ENCODE data around the gene ZMYND15. TPM values are rescaled to one million over a fixed set of nuclear protein-coding genes. Genes with fewer than 3 reads are reported as not detected.

The ZMYND15 gene
- total RNA-seq, 1 experiment from 2014 or later, result 2.8 TPM

DNA sequence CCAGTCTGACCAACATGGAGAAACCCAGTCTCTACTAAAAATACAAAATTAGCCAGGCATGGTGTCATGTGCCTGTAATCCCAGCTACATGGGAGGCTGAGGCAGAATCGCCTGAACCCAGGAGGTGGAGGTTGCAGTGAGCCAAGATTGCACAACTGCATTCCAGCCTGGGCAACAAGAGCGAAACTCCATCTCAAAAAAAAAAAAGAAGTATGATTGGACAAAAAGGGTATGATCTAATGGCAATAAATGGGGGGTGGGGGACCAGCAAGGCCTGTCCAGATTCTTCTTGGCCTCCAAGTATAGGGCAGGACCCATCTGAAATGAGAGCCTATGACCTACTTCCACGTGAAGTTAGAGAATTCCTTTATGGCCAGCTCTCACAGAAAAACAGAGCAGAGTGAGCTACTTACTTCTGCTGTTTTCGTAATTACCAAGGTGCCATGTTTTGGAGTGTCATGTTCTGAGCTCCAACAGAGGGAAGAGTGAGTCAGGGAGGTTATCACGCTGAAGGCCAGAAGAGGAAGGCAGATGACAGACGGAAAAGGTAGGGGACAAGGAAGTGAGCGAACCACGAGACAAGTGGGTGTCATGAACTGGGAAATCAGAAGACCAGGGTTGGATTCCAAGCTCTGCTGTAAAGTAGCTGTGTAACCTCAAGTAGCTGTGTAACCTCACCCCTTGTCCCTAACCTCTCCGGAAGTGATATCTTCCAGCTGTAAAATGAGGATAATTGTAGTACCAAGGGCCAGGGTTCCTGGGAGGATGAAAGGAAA lies 3.6 kb upstream of the ZMYND15 start:
- Histone ChIP-seq H3K9me3 (ENCODE audit: control insufficient read depth in 1 of 2, insufficient read depth in 1 of 2, low read depth in 1 of 2, low read length in 2 of 2) (no peaks in the 10 kb centered on the region), H3K79me2 (ENCODE audit: insufficient read depth, low read length) (no peaks in the 10 kb centered on the region; the same call in 1 of the 2 replicates), H3K4me1 (ENCODE audit: control insufficient read depth in 1 of 2, insufficient read depth in 2 of 2, low read length in 2 of 2) (peaks cover 11 to 32% of the 10 kb centered on the region in 2 experiments), H3K36me3 (ENCODE audit: control insufficient read depth in 1 of 2, insufficient read depth in 2 of 2, low read length in 2 of 2) (0 out of 4 replicates have a peak, but pooled peaks cover 0 to 2% of the 10 kb centered on the region in 2 experiments), H2AFZ (ENCODE audit: low read depth, low read length, poor library complexity, severe bottlenecking) (no peak overlapping the region), H3K27me3 (ENCODE audit: insufficient read depth, low read length) (no peaks in the 10 kb centered on the region), H4K20me1 (ENCODE audit: insufficient read depth) (no peaks in the 10 kb centered on the region), H3K4me3 (replicated peaks in 1 of 2; ENCODE audit: low read depth in 1 of 2, low read length in 2 of 2) (no peak overlapping the region), H3K9ac (ENCODE audit: low read length) (no peak overlapping the region), H3K9me2 (ENCODE audit: insufficient read depth) (no peaks in the 10 kb centered on the region), H3K27ac (ENCODE audit: low read depth, low read length) (no peak overlapping the region), H3K4me2 (ENCODE audit: low read length) (no peak overlapping the region)
- ChIA-PET POLR2A (no interaction called here), CTCF (interaction anchor here (2.3 kb wide), 1 partner anchor 54 kb away, joined by 6 read pairs; the partner anchor contains the start of gene GLTPD2), RAD21 (ENCODE audit: low non-redundant PET in 1 of 2, low total read pairs in 2 of 2, uncharacterized antibody in 2 of 2, unreplicated experiment in 2 of 2) (no interaction called here)
- intact Hi-C loops (cut with micrococcal nuclease), result no loop called here
- TF ChIP-seq ELF1 (IDR thresholded peaks at IDR 0.05; ENCODE audit: borderline replicate concordance, low read depth), result no peak
- no peak for TF ChIP-seq TCF7L2 (IDR thresholded peaks at IDR 0.05; ENCODE audit: borderline replicate concordance, extremely low read depth, insufficient read depth, insufficient read length)
- no peak for TF ChIP-seq EZH2phosphoT487 (IDR thresholded peaks at IDR 0.05; ENCODE audit: borderline replicate concordance)
- TF ChIP-seq CEBPB (IDR thresholded peaks at IDR 0.05; ENCODE audit: low read depth), result no peak
- no peak for TF ChIP-seq SRF (IDR thresholded peaks at IDR 0.05; ENCODE audit: low read depth)
- TF ChIP-seq JUND (IDR thresholded peaks at IDR 0.05), result no peak
- no peak for TF ChIP-seq ZFX (IDR thresholded peaks at IDR 0.05)
- TF ChIP-seq POLR2AphosphoS5 (IDR thresholded peaks at IDR 0.05; ENCODE audit: low read depth, low read length), result no peak
- TF ChIP-seq, protein P1, sequence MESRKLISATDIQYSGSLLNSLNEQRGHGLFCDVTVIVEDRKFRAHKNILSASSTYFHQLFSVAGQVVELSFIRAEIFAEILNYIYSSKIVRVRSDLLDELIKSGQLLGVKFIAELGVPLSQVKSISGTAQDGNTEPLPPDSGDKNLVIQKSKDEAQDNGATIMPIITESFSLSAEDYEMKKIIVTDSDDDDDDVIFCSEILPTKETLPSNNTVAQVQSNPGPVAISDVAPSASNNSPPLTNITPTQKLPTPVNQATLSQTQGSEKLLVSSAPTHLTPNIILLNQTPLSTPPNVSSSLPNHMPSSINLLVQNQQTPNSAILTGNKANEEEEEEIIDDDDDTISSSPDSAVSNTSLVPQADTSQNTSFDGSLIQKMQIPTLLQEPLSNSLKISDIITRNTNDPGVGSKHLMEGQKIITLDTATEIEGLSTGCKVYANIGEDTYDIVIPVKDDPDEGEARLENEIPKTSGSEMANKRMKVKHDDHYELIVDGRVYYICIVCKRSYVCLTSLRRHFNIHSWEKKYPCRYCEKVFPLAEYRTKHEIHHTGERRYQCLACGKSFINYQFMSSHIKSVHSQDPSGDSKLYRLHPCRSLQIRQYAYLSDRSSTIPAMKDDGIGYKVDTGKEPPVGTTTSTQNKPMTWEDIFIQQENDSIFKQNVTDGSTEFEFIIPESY (IDR thresholded peaks at IDR 0.05; ENCODE audit: extremely low read depth, insufficient replicate concordance, low read length), result no peak
- no peak for TF ChIP-seq ATF3 (IDR thresholded peaks at IDR 0.05)
- TF ChIP-seq EGR1 (IDR thresholded peaks at IDR 0.05; ENCODE audit: low read depth), result no peak
- no peak for TF ChIP-seq REST (IDR thresholded peaks at IDR 0.05; ENCODE audit: low read depth)
- no peak for TF ChIP-seq SP1 (IDR thresholded peaks at IDR 0.05; ENCODE audit: low read depth)
- no TSS peak for BruUV-seq (replicated peaks)
- ATAC-seq, result no peak
- no peak for DNase-seq (ENCODE audit: low read depth, low spot score)
